Measurements from ENCODE around the gene RAB11FIP4. TPM values are rescaled to one million over a fixed set of nuclear protein-coding genes. Genes with fewer than 3 reads are reported as not detected.

The RAB11FIP4 gene
- total RNA-seq, 2 donors from 2014 or later, result 35.6 to 62.2 TPM

- WGBS, 2 experiments (ENCODE audit: insufficient coverage in 1 of 2, insufficient read length in 1 of 2), result 80 to 82% methylated on average over 9 to 13 of the region's 13 CpGs
- Mint-ChIP-seq H3K4me3 (no peak overlapping the region), H3K36me3 (ENCODE audit: low read depth) (no peaks in the 10 kb centered on the region), H3K9me3 (no peaks in the 10 kb centered on the region), H3K27me3 (ENCODE audit: insufficient read depth) (no peaks in the 10 kb centered on the region), H3K4me1 (peaks cover 14% of the 10 kb centered on the region), H3K27ac (peak overlapping the region; percentile 80)
- Histone ChIP-seq H3K36me3 (ENCODE audit: control insufficient read depth, insufficient read depth, low read length) (no peaks in the 10 kb centered on the region), H3K9ac (ENCODE audit: extremely low read depth, low read length, poor library complexity, severe bottlenecking) (no peak overlapping the region), H3K4me3 (ENCODE audit: low read length) (no peak overlapping the region), H3K4me1 (ENCODE audit: control insufficient read depth, insufficient read depth, low read length) (peaks cover 3% of the 10 kb centered on the region), H3K27ac (ENCODE audit: low read depth, low read length) (no peak overlapping the region), H3K9me3 (ENCODE audit: control insufficient read depth, low read length) (no peaks in the 10 kb centered on the region), H3K27me3 (ENCODE audit: control insufficient read depth, insufficient read depth, low read length, poor library complexity, severe bottlenecking) (no peaks in the 10 kb centered on the region)
- no peak for TF ChIP-seq CTCF (conservative IDR thresholded peaks at IDR 0.05)
- DNase-seq, result no peak
Observed at GRCh38 chr17:31509095-31509804, 117.8 kb downstream of the RAB11FIP4 start.

- peaks cover 14% of the 10 kb centered on the region for H3K4me1 Mint-ChIP-seq
- H3K27ac Mint-ChIP-seq, result peak overlapping the region; percentile 48
- no peak overlapping the region for H3K9ac ChIP-seq (ENCODE audit: extremely low read depth, low read length, poor library complexity, severe bottlenecking)
- no peaks in the 10 kb centered on the region for H3K36me3 Mint-ChIP-seq (ENCODE audit: low read depth)
- no peaks in the 10 kb centered on the region for H3K27me3 ChIP-seq (ENCODE audit: control insufficient read depth, insufficient read depth, low read length, poor library complexity, severe bottlenecking)
- H3K9me3 Mint-ChIP-seq, result no peaks in the 10 kb centered on the region
- no peak overlapping the region for H3K4me3 Mint-ChIP-seq
- H3K27me3 Mint-ChIP-seq (ENCODE audit: insufficient read depth), result no peaks in the 10 kb centered on the region
- 96 to 100% methylated on average over 4 to 5 of the region's 5 CpGs for WGBS, 2 experiments (ENCODE audit: insufficient coverage in 1 of 2, insufficient read length in 1 of 2)
- TF ChIP-seq CTCF (conservative IDR thresholded peaks at IDR 0.05), result no peak
- no peak overlapping the region for H3K27ac ChIP-seq (ENCODE audit: low read depth, low read length)
- no peak overlapping the region for H3K4me3 ChIP-seq (ENCODE audit: low read length)
- H3K36me3 ChIP-seq (ENCODE audit: control insufficient read depth, insufficient read depth, low read length), result no peaks in the 10 kb centered on the region
- H3K9me3 ChIP-seq (ENCODE audit: control insufficient read depth, low read length), result no peaks in the 10 kb centered on the region
- DNase-seq, result no peak
- peaks cover 3% of the 10 kb centered on the region for H3K4me1 ChIP-seq (ENCODE audit: control insufficient read depth, insufficient read depth, low read length)
Observed at GRCh38 chr17:31509805-31510177, 118.3 kb downstream of the RAB11FIP4 start.

GRCh38 chr17:31510308-31511194 lies 119.1 kb downstream of the RAB11FIP4 start:
- TF ChIP-seq CTCF (conservative IDR thresholded peaks at IDR 0.05), result no peak
- H3K4me3 ChIP-seq (ENCODE audit: low read length), result no peak overlapping the region
- DNase-seq, result no peak
- no peaks in the 10 kb centered on the region for H3K36me3 ChIP-seq (ENCODE audit: control insufficient read depth, insufficient read depth, low read length)
- 96 to 100% methylated on average over 5 to 14 of the region's 14 CpGs for WGBS, 2 experiments (ENCODE audit: insufficient coverage in 1 of 2, insufficient read length in 1 of 2)
- H3K9ac ChIP-seq (ENCODE audit: extremely low read depth, low read length, poor library complexity, severe bottlenecking), result no peak overlapping the region
- peaks cover 3% of the 10 kb centered on the region for H3K4me1 ChIP-seq (ENCODE audit: control insufficient read depth, insufficient read depth, low read length)
- no peaks in the 10 kb centered on the region for H3K36me3 Mint-ChIP-seq (ENCODE audit: low read depth)
- no peak overlapping the region for H3K27ac Mint-ChIP-seq
- H3K9me3 Mint-ChIP-seq, result no peaks in the 10 kb centered on the region
- no peaks in the 10 kb centered on the region for H3K27me3 Mint-ChIP-seq (ENCODE audit: insufficient read depth)
- no peak overlapping the region for H3K4me3 Mint-ChIP-seq
- H3K9me3 ChIP-seq (ENCODE audit: control insufficient read depth, low read length), result no peaks in the 10 kb centered on the region
- no peaks in the 10 kb centered on the region for H3K27me3 ChIP-seq (ENCODE audit: control insufficient read depth, insufficient read depth, low read length, poor library complexity, severe bottlenecking)
- no peak overlapping the region for H3K27ac ChIP-seq (ENCODE audit: low read depth, low read length)
- H3K4me1 Mint-ChIP-seq, result peaks cover 14% of the 10 kb centered on the region

All from endodermal cell (in vitro differentiated cells).